ENCODE data around the gene WAC.
"Not testable (repeated sequence)": the region's sequence is repeated elsewhere in the genome, so short reads cannot be mapped to it uniquely, and the experiment has no call there.

WAC gene

GRCh38 chr10:28569506-28570159 is 36.7 kb downstream of the WAC start:
- no peak for DNase-seq

- no peak for DNase-seq
Measured at GRCh38 chr10:28570598-28570997, 37.7 kb downstream of the WAC start.

DNA sequence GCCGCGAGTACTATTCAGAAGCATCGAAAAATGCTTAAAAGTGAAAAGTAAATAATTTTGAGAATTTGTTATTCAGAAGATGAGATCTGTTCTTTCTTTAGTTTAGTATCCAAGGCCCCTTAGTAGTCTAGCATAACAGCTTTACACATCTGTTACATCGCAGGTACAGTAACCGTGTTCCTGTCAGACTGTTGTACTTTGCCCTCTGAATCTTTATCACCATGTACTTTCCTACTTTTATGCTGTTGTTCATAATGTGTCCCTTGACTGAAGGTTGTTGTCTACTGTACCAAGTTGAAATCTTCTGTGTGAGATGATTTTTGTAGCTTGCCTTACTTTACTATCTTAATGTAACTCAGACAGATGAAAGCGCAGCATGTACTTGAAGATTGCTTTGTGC is 38.3 kb downstream of the WAC start:
- no peak for DNase-seq

DNA sequence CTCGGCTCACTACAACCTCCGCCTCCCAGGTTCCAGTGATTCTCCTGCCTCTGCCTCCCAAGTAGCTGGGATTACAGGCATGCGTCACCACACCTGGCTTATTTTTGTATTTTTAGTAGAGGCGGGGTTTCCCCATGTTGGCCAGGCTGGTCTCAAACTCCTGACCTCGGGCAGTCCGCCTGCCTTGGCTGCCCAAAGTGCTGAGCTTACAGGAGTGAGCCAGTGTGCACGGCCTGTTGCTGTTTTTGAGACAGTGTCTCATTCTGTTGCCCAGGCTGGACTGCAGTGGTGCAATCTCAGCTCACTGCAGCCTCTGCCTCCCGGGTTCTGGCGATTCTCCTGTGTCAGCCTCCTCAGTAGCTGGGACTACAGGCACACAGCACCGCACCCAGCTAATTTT is 41.3 kb downstream of the WAC start:
- DNase-seq = not testable (repeated sequence)

DNA sequence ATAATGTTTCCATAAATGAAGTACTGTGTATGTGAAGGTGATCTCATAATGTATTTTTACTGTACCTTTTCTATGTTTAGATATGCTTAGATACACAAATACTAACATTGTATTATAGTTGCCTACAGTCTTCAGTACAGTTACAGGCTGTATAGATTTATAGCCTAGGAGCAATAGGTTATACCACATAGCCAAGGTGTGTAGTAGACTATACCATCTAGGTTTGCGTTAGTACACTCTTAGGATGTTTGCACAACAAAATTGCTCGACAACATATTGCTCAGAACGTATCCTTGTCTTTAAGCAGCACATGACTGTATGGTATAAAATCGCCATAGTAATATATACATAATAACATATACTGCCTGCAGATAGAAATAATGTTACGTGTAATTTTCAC is 42.9 kb downstream of the WAC start:
- no peak for DNase-seq

DNA sequence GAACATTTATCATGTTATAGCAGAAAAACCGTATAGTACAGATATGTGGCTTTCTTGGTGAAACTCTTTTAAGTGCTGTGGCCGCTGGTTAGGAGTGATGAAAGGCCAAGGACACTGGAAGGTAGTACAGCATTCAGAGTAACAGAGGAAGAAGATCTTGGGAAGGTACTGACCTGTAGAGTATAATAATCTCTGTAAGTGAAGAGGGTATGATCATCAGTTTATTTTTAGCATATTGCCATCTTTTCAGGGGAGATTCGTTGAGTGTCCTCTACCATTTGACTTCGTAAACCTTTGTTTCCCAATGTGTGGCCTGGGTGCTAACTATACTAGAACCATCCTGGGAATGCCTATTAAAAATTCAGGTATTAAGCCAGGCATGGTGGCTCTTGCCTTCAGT is 44.6 kb downstream of the WAC start:
- no peak for DNase-seq

- DNase-seq = no peak
Measured at GRCh38 chr10:28578454-28578853, 45.5 kb downstream of the WAC start.

DNA sequence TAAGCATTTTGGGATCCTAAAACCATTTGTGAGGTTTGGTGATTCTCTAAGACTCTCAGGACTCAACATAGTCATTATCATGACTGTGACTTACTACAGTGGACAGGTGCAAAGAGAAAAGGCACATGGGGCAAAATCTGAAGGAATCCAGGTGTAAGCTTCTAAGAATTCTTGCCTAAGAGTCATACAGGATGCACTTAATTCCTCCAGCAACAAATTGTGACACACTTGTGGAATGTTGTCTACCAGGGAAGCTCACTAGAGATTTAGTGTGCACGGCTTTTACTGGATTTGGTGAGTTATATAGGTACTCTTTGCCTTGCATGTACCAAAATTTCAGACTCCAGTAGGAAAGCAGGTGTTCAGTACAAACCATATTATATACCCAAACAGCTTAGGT is 47.9 kb downstream of the WAC start:
- DNase-seq = no peak

DNA sequence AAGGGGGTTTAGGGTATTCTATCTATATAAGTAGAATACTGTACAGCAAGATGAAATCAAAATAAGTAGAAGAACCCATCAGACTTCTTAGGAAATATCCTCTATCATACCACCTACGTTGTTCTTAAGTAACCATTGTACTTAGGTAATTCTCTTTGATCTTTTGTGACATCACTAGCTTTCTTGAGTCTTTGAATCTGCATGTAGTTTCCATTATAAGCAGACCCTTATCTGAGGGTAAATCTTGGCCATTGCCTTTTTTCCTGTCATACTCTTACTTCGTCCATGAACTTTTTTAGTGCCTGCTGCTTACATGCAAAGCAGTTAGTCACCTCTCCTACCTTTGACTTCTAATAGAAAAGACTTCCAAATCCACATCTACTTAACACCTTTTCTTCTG is 49.0 kb downstream of the WAC start:
- DNase-seq = no peak

DNA sequence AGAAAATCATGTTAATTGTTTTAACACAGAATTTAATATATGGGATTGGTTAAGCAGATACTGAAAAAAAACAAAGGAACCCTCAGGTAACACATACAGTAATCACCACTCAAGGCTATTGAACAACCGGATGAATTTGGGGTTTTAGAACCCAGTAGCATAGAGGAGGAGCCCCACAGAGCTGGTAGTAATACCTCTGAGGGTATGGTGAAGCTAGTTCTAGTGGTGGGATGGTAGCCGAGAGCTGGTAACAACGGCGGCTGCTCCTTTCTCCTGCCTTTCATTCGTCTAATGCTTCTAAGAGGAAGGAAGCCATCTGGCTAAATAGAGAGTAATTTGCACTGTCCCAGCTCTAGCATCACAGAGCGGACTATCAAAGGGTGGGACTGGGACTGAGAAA is 52.2 kb downstream of the WAC start:
- no peak for DNase-seq

DNA sequence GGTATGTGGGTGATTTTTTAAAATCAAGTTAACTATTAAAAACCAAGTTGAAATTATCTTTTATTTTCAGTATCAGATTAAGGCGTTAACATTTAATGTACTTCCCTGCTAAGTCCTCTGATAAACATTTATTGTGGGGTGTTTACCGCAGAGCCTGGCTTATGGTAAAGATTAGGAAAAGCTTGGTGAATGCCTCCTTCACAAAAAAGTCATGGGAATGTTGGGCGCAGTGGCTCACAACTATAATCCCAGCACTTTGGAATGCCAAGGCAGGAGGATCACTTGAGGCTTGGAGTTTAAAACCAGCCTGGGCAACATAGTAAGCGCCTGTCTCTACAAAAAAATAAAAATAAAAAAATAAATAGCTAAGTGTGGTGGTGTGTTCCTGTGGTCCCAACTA is 53.3 kb downstream of the WAC start:
- DNase-seq = no peak

- DNase-seq = no peak
Measured at GRCh38 chr10:28587270-28587969, 54.5 kb downstream of the WAC start.

- no peak for DNase-seq
Measured at GRCh38 chr10:28587970-28588290, 55.0 kb downstream of the WAC start.

DNA sequence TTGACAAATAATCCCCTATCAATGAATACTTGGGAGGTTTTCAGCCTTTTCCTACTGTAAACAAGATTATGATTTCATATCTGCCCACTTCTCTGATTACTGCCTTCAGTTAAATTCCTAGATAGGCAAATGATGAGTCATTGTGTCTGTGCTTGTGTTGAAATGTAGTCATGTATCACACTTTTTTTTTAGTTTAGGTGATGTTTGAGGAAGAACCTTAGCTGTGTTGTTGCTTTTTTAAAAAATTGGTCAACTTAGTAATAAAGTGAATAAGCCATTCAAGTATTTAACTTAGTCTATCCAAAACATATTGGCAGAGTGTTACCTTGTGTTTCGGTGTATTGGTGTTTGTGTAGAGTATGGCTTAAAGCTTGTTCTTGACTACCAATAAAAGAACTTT is 60.0 kb downstream of the WAC start:
- DNase-seq = no peak

DNA sequence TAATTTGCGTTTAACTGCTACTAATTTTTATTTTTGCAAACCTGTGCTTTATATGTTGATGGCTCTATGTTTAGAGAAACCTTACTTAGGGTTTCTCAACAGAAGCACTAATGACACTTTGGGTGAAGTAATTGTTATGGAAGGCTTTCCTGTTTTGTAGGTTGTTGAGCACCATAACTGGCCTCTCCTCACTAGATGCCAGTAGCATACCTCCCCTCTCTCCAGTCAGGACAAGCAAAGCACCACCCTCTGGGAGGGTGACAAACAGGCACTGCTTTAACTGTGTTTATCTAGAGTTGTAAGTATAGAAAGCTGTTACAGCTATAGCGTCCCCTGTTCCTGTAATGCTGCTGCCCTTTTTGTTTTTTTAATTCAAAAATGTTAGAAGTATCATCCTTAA is 60.9 kb downstream of the WAC start:
- DNase-seq = no peak

- no peak for DNase-seq
Measured at GRCh38 chr10:28594406-28594805, 61.5 kb downstream of the WAC start.

DNA sequence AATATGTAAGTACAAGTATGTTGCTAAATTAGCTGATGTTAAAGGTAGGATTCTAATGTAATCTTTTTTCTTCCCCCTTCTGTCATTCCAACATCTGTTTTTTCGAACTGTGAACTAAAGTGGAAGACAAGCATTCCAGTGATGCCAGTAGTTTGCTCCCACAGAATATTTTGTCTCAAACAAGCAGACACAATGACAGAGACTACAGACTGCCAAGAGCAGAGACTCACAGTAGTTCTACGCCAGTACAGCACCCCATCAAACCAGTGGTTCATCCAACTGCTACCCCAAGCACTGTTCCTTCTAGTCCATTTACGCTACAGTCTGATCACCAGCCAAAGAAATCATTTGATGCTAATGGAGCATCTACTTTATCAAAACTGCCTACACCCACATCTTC is 62.7 kb downstream of the WAC start:
- no peak for DNase-seq

GRCh38 chr10:28600056-28600455 is 67.1 kb downstream of the WAC start:
- no peak for DNase-seq

DNA sequence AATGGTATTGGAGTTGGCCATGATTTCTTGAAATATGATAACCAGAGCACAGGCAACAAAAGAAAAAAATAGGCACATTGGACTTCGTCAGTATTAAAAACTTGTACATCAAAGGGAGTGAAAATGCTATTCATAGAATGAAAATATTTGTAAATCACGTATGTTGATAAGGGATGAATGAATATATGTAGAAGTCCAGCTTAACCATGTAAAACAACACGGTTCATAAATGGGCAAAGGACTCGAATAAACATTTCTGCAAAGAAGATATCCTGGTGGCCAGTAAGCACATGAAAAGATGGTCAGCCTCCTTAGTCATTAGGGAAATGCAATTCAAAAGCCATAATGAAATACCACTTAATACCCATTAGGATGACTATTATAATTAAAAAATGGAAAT is 68.1 kb downstream of the WAC start:
- DNase-seq = no peak

GRCh38 chr10:28604567-28605536 is 71.9 kb downstream of the WAC start:
- no peak for DNase-seq

- no peak for DNase-seq
Measured at GRCh38 chr10:28606568-28606967, 73.7 kb downstream of the WAC start.

DNA sequence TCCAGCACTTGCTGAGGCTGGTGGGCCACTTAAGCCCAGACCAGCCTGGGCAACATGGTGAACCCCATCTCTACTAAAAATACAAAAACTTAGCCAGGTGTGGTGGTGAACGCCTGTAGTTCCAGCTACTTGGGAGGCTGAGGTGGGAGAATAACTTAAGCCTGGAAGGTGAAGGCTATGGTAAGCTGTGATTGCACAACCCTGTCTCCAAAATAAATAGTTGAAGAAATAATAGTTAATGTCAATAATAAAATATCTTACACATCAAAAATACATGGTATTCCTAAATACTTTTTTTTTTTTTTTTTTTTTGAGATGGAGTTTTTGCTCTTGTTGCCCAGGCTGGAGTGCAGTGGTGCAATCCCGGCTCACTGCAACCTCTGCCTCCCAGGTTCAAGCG is 76.7 kb downstream of the WAC start:
- not testable (repeated sequence) for DNase-seq

- DNase-seq = no peak
Measured at GRCh38 chr10:28612877-28613276, 80.0 kb downstream of the WAC start.

- no peak for DNase-seq
Measured at GRCh38 chr10:28616514-28616913, 83.6 kb downstream of the WAC start.
